CD4-positive, alpha-beta T cell treated with Interleukin-21 for 1 hour (primary cell): ENCODE results near the gene PIGO.

Source experiments
- DNase-seq: peaks from one replicate; pipeline ENCODE4 v3.0.0-alpha.2; 2020

Gene PIGO

GRCh38 chr9:35096035-35096849, at the start of gene PIGO:
Gene PIGO (minus strand): TSS chr9:35096591. CDS start chr9:35095565, 1,026 bp downstream.
- DNase-seq = peak; percentile 91

DNA sequence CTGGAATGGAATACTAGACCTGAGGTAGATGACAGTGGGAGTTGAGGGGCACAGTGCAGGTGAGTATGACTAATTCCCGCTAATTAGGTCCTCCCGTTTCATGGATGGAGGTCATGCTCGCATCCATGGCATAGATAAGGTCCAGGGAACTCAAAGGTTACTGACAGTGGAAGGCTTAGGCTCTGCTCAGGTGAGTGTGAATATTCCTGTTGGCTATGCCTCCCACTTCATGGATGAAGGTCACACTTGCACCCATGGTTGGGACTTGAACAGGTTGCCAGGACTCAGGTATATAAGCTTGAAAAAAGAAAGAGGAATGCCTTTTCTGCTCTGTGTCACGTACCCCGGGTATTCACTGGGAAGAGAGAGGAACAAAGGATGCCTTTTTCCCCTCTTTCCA, 45.6 kb upstream of the PIGO start:
- DNase-seq = no peak

DNA sequence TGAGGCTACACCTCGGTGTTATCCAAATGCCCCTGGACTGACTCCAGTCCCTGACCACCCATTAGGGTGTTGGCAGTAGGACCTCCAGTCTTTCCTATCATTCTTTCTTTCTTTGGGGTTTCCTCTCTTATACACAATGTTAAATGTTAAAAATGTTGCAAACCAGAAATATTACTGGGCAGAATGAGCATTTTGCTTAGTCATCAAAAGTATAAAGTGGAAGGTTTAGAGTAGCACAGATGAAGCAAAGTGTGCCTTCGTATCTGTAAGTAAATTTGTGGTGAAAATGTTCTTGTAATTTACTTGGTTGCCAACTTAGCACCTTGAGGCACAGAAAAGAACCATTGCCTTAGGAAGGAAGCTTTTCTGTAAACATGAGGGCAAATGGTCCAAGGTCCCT, 43.7 kb upstream of the PIGO start:
- DNase-seq = no peak

DNA sequence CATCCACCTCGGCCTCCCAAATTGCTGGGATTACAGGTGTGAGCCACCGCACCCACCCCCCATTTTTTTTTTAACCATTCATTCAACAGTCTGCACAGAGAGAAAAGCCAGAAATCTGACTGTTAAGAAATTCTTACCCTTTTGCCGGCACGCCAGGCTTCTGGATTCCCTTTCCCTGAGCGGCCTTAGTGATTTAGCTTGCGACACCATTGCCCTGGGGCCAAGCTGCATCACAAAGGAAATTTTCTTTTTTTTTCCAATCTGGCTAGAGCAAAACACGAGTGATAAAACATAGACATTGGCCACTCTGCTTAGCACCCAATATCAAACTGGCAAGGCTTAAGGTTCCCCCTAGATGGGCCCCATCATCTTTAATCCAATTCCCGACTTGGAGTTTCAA, 40.5 kb upstream of the PIGO start:
- no peak for DNase-seq

GRCh38 chr9:35135988-35136387, 39.6 kb upstream of the PIGO start:
- DNase-seq = no peak

GRCh38 chr9:35134920-35135319, 38.5 kb upstream of the PIGO start:
- DNase-seq = no peak

- DNase-seq = peak; percentile 93
Measured at GRCh38 chr9:35116898-35117551, 20.6 kb upstream of the PIGO start.

DNA sequence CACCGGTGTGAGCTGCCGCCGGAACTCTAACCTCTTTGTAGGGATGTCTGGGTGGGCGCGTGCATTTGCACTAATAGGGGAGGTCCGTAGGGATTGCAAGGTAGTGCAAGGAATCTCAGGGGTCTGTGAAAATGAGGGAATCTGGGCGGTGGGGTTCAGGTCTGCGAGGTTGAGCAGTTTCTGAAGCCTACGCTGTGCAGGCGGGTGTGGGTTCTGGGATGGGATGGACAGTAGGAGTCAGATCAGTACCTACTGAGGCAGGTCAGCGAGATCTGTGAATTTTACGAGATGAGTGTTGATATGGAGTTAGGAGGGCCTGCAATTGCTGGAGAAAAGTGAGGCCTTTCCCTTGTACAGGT, 20.1 kb upstream of the PIGO start:
- DNase-seq = no peak

- peak; percentile 94 for DNase-seq
Measured at GRCh38 chr9:35115680-35116538, 19.5 kb upstream of the PIGO start, which contains the start of gene ATOSB. Gene ATOSB (minus strand): TSS chr9:35115862. CDS start chr9:35108274, 7,588 bp downstream.

GRCh38 chr9:35114840-35115628, 18.6 kb upstream of the PIGO start:
- peak; percentile 47 for DNase-seq

GRCh38 chr9:35114113-35114839, 17.9 kb upstream of the PIGO start:
- peak; percentile 89 for DNase-seq

GRCh38 chr9:35112257-35113020, 16.0 kb upstream of the PIGO start:
- peak; percentile 15 for DNase-seq

DNA sequence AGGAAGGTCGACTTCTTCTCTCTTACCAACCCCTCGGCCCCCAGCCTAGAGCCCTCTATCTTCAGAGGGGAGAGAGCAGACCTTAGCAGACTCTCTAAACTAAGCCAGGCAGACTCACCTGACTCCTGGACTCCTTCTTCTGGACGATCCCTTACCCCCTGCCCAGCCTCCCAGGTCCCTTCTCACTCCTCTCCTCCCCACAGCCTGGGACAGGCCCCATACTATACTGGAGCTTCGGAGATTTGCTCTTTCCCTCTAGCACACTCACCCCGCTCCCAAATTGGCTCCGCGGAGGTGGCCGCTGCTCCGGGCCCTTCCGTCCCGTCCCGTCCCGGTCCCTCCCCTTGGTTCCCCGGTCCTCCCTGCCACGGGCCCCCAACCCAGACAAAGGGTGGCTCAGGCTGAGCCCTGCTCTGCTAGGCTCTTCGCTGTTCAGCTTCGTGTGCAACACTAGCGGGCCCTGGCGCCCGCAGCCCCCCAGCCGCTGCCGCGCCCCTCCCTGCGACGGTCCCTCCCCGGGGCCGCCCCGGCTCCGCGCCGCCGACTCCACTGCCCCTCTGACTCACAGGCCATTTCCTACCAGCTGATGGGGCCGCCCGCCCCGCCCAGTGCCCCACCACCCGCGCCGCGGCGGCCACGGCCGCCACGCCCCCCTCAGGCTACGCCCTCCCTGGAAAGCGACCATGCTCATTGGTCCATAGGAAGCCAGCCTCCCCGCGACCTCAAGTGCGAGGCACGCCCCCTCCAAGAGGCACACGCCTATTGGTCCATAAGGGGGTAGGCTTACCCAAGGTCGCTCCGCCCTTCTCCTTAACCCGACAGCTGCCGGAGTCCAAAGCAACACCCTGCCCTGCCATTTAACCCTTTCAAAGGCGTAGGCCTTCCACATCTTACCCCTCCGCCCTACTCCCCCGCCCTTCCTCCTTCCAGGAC, 14.9 kb upstream of the PIGO start:
- peak; percentile 98 for DNase-seq

- no peak for DNase-seq
Measured at GRCh38 chr9:35110327-35110761, 14.0 kb upstream of the PIGO start.

DNA sequence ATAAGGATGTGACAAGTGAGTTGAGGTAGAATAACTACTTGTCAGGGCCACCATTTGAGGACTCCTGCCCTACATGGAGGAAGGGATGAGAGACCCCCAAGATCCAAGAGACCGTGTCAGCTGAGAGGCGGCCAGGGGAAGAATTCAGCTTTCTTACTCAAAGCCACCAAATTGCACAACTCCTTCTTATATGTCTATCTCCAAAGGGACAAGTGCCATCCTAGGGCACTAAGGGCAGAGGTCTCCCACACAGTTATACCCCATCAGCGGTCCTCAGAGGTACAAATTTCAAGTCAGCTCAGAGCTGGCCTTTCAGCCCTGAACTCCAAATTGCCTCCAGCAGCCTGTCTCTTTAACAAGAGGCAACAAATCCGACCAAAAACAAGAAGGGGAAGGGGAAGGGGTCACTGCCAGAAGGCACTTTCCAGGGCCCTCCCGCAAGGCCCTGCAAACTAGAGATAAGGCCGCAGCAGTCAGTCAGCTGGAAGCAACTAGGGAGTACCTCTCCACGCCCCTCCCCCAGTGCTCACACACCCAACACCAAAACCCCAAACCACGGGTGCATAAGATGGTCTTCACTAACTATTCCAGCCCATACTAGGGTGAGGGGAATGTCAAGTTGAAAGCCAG, 12.7 kb upstream of the PIGO start:
- no peak for DNase-seq

DNA sequence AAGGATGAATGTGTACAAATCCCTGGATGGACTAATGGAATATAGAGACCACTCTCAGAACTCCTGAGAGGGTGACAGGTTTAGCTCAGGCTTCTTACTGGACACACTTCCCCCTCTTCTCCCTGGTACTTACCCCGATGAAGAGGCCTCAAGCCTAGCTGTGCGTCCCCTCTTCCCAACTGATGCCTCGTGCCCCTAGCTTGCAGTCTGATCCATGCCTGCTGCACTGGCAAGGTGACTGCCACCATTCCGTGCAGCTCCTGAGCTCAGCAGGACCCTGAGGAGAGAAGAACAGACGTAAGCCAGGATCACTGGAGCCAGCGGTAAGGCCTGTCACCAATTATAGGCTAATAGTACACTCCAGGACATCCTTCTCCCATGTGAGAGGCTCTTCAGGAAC, 12.1 kb upstream of the PIGO start:
- DNase-seq = no peak

DNA sequence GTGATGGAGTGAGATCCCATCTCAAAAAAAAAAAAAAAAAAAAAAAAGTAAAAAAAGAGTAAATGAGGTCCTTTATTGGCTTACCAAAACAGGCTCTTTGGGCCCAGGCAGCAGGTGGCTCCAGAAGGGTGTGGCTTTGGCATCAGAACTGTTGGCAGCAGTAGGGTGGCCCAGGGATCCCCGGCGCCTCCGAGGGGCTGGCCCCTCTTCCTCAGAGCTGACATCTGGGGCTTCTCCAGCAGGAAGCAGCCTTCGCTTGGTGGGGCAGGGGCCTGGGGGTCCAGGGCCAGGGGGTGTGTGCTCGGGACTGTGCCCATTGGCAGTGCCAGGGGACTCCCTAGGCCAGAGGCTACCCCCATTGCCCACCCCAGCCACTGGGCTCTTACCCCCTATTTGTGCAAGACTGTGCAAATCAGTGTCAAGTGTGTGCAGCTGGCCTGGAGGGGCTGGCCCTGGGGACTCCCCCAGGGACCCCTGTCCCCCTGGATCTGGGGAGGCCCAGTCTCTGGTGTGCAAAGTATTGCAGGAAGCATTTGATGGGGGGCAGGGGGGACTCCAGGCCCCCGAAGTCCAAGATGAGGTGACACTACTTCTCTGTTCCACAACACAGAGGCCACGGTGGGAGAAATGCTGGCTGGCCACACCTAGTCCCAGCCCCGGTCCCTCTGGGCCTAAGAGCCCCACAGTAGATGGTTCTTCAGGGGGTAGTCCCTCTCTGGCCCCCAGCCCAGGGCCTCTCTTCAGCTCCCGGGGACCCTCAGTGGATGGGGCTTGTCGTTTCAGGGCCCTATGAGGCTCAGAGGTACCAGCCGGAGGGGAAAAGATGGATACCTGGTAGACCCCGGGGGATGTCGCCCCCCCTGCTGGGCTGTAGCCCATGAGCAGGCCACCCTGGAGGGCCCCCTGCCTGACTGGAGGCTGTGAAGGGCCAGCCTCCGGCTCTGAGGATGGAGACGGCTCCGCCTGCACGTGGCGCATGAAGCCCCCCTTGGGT, 11.2 kb upstream of the PIGO start:
- no peak for DNase-seq

DNA sequence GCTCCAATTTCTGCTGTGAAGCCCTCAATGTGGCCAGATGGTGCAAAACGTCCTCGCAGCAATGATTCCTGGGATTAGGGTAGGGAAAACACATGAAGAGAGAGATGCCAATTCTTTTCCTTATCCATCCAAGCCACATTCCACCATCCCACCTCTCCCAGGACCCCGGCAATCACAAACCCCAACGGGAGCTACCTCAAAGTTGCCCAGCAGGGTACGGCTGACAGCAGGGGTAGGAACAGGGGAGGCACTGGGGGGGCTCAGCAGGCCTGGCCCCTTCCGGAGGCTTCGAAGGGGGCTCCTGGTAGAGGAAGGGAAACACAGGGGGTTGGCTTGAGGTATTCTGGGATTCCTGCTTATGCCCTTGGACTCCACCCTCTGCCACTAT, 9.9 kb upstream of the PIGO start:
- DNase-seq = no peak
